Mesothelial cell of epicardium (in vitro differentiated cells): Measurements from ENCODE around the gene CADPS. TPM values are rescaled to one million over a fixed set of nuclear protein-coding genes. Genes with fewer than 3 reads are reported as not detected.
A peak's percentile ranks its signal among the peaks of the same experiment; 100 is the strongest.

Source experiments
- DNase-seq, 2 experiments: peaks; one replicate each; pipeline ENCODE4 v3.0.0; 2021; ENCODE audit warnings: low spot score in 2 of 2; ENCODE audit not compliant: unreplicated experiment in 2 of 2
- H3K27ac Mint-ChIP-seq: 2 replicates; pipeline ENCODE4 v1.8.0; 2021; ENCODE audit warnings: mixed read lengths
- H3K27me3 Mint-ChIP-seq: 2 replicates; pipeline ENCODE4 v1.8.0; 2021; ENCODE audit warnings: low read depth, mixed read lengths
- H3K36me3 Mint-ChIP-seq: 2 replicates; pipeline ENCODE4 v1.8.0; 2021; ENCODE audit warnings: mixed read lengths
- H3K4me1 Mint-ChIP-seq: 2 replicates; pipeline ENCODE4 v1.8.0; 2021; ENCODE audit warnings: mixed read lengths
- H3K4me3 Mint-ChIP-seq: 2 replicates; pipeline ENCODE4 v1.8.0; 2021; ENCODE audit warnings: mild to moderate bottlenecking, moderate library complexity, mixed read lengths
- H3K9me3 Mint-ChIP-seq: 2 replicates; pipeline ENCODE4 v1.8.0; 2021; ENCODE audit warnings: mixed read lengths
- total RNA-seq: library from RNA; stranded (reverse); gene quantifications from 3 replicates; pipeline ENCODE4 v1.2.1, GENCODE V29; 2021
- TF ChIP-seq, protein P1 (sequence below): fragments of 200-600 bp; sonication (generic); IDR thresholded peaks from one replicate; pipeline ENCODE4 v1.5.0; 2021; ENCODE audit warnings: antibody characterized with exemption; ENCODE audit not compliant: unreplicated experiment

CADPS gene
- total RNA-seq, 1 donor from 2014 or later: 4.2 TPM

- TF ChIP-seq, protein P1, sequence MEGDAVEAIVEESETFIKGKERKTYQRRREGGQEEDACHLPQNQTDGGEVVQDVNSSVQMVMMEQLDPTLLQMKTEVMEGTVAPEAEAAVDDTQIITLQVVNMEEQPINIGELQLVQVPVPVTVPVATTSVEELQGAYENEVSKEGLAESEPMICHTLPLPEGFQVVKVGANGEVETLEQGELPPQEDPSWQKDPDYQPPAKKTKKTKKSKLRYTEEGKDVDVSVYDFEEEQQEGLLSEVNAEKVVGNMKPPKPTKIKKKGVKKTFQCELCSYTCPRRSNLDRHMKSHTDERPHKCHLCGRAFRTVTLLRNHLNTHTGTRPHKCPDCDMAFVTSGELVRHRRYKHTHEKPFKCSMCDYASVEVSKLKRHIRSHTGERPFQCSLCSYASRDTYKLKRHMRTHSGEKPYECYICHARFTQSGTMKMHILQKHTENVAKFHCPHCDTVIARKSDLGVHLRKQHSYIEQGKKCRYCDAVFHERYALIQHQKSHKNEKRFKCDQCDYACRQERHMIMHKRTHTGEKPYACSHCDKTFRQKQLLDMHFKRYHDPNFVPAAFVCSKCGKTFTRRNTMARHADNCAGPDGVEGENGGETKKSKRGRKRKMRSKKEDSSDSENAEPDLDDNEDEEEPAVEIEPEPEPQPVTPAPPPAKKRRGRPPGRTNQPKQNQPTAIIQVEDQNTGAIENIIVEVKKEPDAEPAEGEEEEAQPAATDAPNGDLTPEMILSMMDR: no peak
- H3K36me3 Mint-ChIP-seq: no peaks in the 10 kb centered on the region
- H3K27me3 Mint-ChIP-seq: peaks cover 73% of the 10 kb centered on the region
- H3K9me3 Mint-ChIP-seq: no peaks in the 10 kb centered on the region
- DNase-seq: no peak
- no peak overlapping the region for H3K27ac Mint-ChIP-seq
- H3K4me3 Mint-ChIP-seq: no peak overlapping the region
- H3K4me1 Mint-ChIP-seq: no peaks in the 10 kb centered on the region
These were observed 9.1 kb upstream of the CADPS start for GRCh38 chr3:62884096-62884870.

DNA sequence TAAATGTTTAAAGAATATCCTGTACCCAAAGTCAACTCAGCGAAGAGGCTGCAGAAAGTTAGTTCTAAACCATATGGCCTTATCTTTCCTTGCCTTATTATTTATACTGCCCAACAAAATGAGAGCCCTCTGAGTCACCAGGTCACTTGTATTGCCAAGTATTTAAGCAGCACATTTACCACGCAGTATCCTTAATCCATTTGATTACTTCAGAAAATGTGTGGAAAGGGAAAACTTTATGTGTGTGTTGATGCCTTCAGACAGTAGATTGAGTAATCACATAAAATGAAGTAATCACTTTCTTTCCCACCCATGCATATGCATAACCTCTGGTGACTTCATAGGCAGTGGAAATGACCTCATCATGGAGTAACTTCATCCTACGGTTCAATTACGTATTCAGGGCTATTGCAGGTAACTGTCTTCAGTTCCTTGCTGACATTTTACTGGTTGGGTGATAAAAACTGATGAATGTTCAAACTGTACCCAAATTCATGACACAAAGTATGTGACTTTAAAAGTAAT is 7.5 kb upstream of the CADPS start:
- H3K27ac Mint-ChIP-seq: no peak overlapping the region
- H3K4me3 Mint-ChIP-seq: no peak overlapping the region
- TF ChIP-seq, protein P1: no peak
- peaks cover 73% of the 10 kb centered on the region for H3K27me3 Mint-ChIP-seq
- H3K9me3 Mint-ChIP-seq: no peaks in the 10 kb centered on the region
- no peaks in the 10 kb centered on the region for H3K4me1 Mint-ChIP-seq
- H3K36me3 Mint-ChIP-seq: no peaks in the 10 kb centered on the region
- DNase-seq: no peak

DNA sequence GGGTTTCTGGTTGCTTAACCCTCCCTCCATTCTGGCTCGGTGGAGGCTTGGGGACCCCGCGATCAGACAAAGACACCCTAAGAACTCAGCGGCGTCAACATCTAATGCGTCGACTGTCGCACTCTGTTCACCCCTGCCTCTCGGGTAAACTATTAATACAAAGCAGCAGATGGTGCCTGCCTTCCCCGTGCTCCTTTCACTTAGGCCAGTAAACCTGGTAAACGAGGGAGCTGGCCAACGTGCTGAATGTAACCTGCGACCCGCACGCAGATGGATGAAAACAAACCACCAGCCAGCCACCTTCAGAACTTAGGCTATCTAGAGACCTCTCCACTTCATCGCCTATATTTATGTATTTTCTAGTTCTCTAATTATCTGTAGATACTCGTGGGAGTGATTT is 848 bp upstream of the CADPS start:
- peak; percentile 62 to 81 for DNase-seq
- no peak overlapping the region for H3K27ac Mint-ChIP-seq
- H3K27me3 Mint-ChIP-seq: peaks cover 91% of the 10 kb centered on the region

GRCh38 chr3:62875558-62876002 is 364 bp upstream of the CADPS start:
- peak overlapping the region; percentile 68 for H3K4me3 Mint-ChIP-seq

More for the DNA sequence above, 848 bp upstream of the CADPS start:
- Mint-ChIP-seq H3K9me3 (peaks cover 7% of the 10 kb centered on the region), H3K4me3 (peak overlapping the region; percentile 56), H3K4me1 (peaks cover 12% of the 10 kb centered on the region), H3K36me3 (no peaks in the 10 kb centered on the region)
- TF ChIP-seq, protein P1: no peak

DNA sequence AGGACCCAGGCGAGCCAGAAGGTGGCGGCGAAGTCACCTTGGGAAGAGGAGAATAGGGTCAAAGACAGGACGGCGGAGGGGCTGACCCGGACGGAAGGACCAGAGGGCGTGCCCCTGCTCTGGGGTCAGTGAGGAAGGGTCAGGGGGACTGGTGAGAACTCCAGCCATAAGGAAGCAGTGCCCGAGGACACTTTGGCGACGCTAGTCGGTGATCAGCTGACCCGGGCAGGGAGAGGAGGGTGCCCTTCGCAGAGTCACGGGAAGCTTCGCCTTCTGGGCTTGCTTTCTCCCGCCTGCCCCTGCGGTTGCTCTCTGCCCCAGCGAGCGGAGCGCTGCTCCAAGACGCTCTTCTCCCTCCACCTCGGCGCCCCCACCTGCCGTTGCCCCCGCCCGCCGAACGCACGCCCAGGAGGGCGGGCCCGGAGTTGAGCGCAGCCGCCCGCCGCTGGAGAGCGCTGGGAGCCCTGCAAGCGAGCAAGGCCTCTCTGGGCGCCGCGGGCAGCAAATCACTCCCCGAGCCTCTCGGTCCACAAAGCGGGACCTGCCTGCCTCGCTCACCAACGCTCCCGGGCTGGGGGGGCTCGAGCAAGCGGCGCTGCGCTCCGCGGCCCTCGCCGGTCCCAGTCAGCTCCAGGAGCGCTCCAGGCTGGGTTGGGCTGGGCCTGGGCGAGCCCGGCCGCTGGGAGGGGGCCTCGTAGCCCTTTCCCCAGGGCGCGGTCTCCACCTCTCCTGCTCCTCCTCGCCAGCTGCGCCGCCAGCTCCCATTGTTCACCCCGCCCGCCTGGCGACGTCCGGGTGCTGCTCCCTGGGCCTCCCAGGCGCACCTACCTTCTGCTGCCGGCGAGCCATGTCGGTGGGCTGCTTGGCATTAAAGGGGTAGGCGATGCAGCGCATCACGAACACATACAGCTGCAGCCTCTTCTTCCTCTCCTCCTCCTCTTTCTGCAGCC is 1.2 kb downstream of the CADPS start:
- Mint-ChIP-seq H3K27me3 (peaks cover 93% of the 10 kb centered on the region), H3K4me1 (peaks cover 12% of the 10 kb centered on the region), H3K9me3 (peaks cover 7% of the 10 kb centered on the region), H3K27ac (no peak overlapping the region), H3K4me3 (peak overlapping the region; percentile 78), H3K36me3 (no peaks in the 10 kb centered on the region)
- TF ChIP-seq, protein P1: no peak
- peak; percentile 26 to 55 for DNase-seq

More at GRCh38 chr3:62875558-62876002, 364 bp upstream of the CADPS start:
- TF ChIP-seq, protein P1: no peak
- no peak for DNase-seq
- H3K27ac Mint-ChIP-seq: no peak overlapping the region
- H3K27me3 Mint-ChIP-seq: peaks cover 93% of the 10 kb centered on the region
- H3K4me1 Mint-ChIP-seq: peaks cover 12% of the 10 kb centered on the region
- H3K36me3 Mint-ChIP-seq: no peaks in the 10 kb centered on the region
- H3K9me3 Mint-ChIP-seq: peaks cover 7% of the 10 kb centered on the region
